Measurements from ENCODE around the gene IL31. TPM values are rescaled to one million over a fixed set of nuclear protein-coding genes. Genes with fewer than 3 reads are reported as not detected.

IL31 gene
- total and polyA plus RNA-seq, 4 donors = not detected

DNA sequence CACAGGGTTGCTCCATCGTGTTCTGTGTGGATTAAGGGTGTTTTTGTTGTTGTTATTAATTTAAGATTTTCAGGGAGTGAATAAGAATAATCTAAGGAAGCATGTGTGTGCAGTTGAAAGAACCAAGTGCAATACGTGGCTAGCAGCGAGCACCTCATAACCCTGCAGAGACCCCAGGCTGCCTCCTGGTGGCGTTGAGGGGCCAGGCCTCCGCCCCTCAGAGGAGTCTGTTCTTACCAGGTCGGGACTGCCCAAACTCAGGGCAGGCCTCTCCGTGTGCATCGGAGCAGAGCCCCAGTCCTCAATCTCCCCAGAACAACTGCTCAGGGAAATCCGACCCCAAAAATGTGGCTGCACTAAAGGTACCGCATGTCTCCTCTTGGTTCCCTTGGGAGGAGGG, 36.8 kb downstream of the IL31 start:
- ATAC-seq (ENCODE audit: insufficient read depth, low FRiP score) = no peak
- Histone ChIP-seq H3K36me3 (ENCODE audit: control insufficient read depth in 4 of 4, insufficient read depth in 4 of 4, low read length in 4 of 4) (peaks cover 7 to 61% (median 42%) of the 10 kb centered on the region in 4 donors), H3K4me3 (no peak overlapping the region), H3K9me3 (ENCODE audit: control insufficient read depth in 4 of 4, insufficient read depth in 3 of 4, low read length in 3 of 4) (no peaks in the 10 kb centered on the region), H3K4me1 (ENCODE audit: control insufficient read depth in 5 of 5, insufficient read depth in 5 of 5, low read length in 5 of 5) (no peaks in the 10 kb centered on the region), H3K9ac (ENCODE audit: insufficient read depth in 1 of 2, low read length in 2 of 2) (no peak overlapping the region), H3K27me3 (ENCODE audit: control insufficient read depth in 3 of 3, insufficient read depth in 3 of 3, low read length in 2 of 3) (no peaks in the 10 kb centered on the region), H3K27ac (ENCODE audit: low read depth in 1 of 2, low read length in 1 of 2) (no peak overlapping the region)
- 84 to 91% methylated on average over 10 of the region's 10 CpGs for WGBS, 2 donors
- TF ChIP-seq CTCF (IDR thresholded peaks at IDR 0.05; ENCODE audit: control extremely low read depth, extremely low read depth) = no peak
- no peak for DNase-seq

- DNase-seq = no peak
- Histone ChIP-seq H3K27me3 (ENCODE audit: control insufficient read depth in 3 of 3, insufficient read depth in 3 of 3, low read length in 2 of 3) (no peaks in the 10 kb centered on the region), H3K36me3 (ENCODE audit: control insufficient read depth in 4 of 4, insufficient read depth in 4 of 4, low read length in 4 of 4) (peaks cover 9 to 56% (median 36%) of the 10 kb centered on the region in 4 donors), H3K9ac (ENCODE audit: insufficient read depth in 1 of 2, low read length in 2 of 2) (no peak overlapping the region), H3K9me3 (ENCODE audit: control insufficient read depth in 4 of 4, insufficient read depth in 3 of 4, low read length in 3 of 4) (no peaks in the 10 kb centered on the region), H3K27ac (ENCODE audit: low read depth in 1 of 2, low read length in 1 of 2) (no peak overlapping the region), H3K4me3 (no peak overlapping the region), H3K4me1 (ENCODE audit: control insufficient read depth in 5 of 5, insufficient read depth in 5 of 5, low read length in 5 of 5) (no peaks in the 10 kb centered on the region)
- ATAC-seq (ENCODE audit: insufficient read depth, low FRiP score) = no peak
- WGBS, 2 donors = 97 to 98% methylated on average over 18 of the region's 18 CpGs
- TF ChIP-seq CTCF (IDR thresholded peaks at IDR 0.05; ENCODE audit: control extremely low read depth, extremely low read depth) = no peak
Observed at GRCh38 chr12:122135437-122136031, 38.5 kb downstream of the IL31 start.

- no peaks in the 10 kb centered on the region for H3K9me3 ChIP-seq (ENCODE audit: control insufficient read depth in 4 of 4, insufficient read depth in 3 of 4, low read length in 3 of 4)
- 82 to 85% methylated on average over 28 of the region's 28 CpGs for WGBS, 2 donors
- no peak overlapping the region for H3K27ac ChIP-seq (ENCODE audit: low read depth in 1 of 2, low read length in 1 of 2)
- peaks cover 14 to 64% (median 47%) of the 10 kb centered on the region in 4 donors for H3K36me3 ChIP-seq (ENCODE audit: control insufficient read depth in 4 of 4, insufficient read depth in 4 of 4, low read length in 4 of 4)
- no peak for TF ChIP-seq CTCF (IDR thresholded peaks at IDR 0.05; ENCODE audit: control extremely low read depth, extremely low read depth)
- H3K9ac ChIP-seq (ENCODE audit: insufficient read depth in 1 of 2, low read length in 2 of 2) = no peak overlapping the region
- DNase-seq (no peak), ATAC-seq (ENCODE audit: insufficient read depth, low FRiP score) (no peak)
- no peaks in the 10 kb centered on the region for H3K4me1 ChIP-seq (ENCODE audit: control insufficient read depth in 5 of 5, insufficient read depth in 5 of 5, low read length in 5 of 5)
- no peaks in the 10 kb centered on the region for H3K27me3 ChIP-seq (ENCODE audit: control insufficient read depth in 3 of 3, insufficient read depth in 3 of 3, low read length in 2 of 3)
- no peak overlapping the region for H3K4me3 ChIP-seq
Observed at GRCh38 chr12:122133192-122133950, 40.6 kb downstream of the IL31 start.

All from lung (tissue), 12 donors.